GM19395 (cell line): Measurements from ENCODE around the gene TMEM212.

ENCODE experiments used
- ATAC-seq: cut with Tn5 transposase; IDR thresholded peaks from one replicate; pipeline ENCODE4 v1.9.1; 2021; ENCODE audit warnings: mild to moderate bottlenecking, moderate library complexity; ENCODE audit not compliant: unreplicated experiment

The TMEM212 gene

GRCh38 chr3:171842864-171843518, at the start of gene TMEM212:
Gene TMEM212 (plus strand): TSS chr3:171843349. CDS start chr3:171843384, 35 bp downstream.
- no peak for ATAC-seq

GRCh38 chr3:171796625-171797264, 46.4 kb upstream of the TMEM212 start:
- ATAC-seq, result no peak

- ATAC-seq, result peak; percentile 61
These were observed 45.9 kb upstream of the TMEM212 start for GRCh38 chr3:171797265-171797679.

- ATAC-seq, result no peak
These were observed 45.3 kb upstream of the TMEM212 start for GRCh38 chr3:171797873-171798272.

GRCh38 chr3:171799501-171799900, 43.6 kb upstream of the TMEM212 start:
- ATAC-seq, result no peak

GRCh38 chr3:171801738-171802589, 41.2 kb upstream of the TMEM212 start:
- ATAC-seq, result no peak

- no peak for ATAC-seq
These were observed 40.6 kb upstream of the TMEM212 start for GRCh38 chr3:171802590-171802956.

GRCh38 chr3:171803044-171803443, 40.1 kb upstream of the TMEM212 start:
- ATAC-seq, result no peak

- ATAC-seq, result no peak
These were observed 38.3 kb upstream of the TMEM212 start for GRCh38 chr3:171804618-171805389.

GRCh38 chr3:171805687-171806086, 37.5 kb upstream of the TMEM212 start:
- no peak for ATAC-seq

GRCh38 chr3:171806200-171807128, 36.7 kb upstream of the TMEM212 start:
- no peak for ATAC-seq

- ATAC-seq, result no peak
These were observed 35.9 kb upstream of the TMEM212 start for GRCh38 chr3:171807129-171807675.

- ATAC-seq, result no peak
These were observed 35.3 kb upstream of the TMEM212 start for GRCh38 chr3:171807806-171808205.

- ATAC-seq, result peak; percentile 46
These were observed 33.6 kb upstream of the TMEM212 start for GRCh38 chr3:171809611-171809860.

GRCh38 chr3:171809861-171810628, 33.1 kb upstream of the TMEM212 start, which contains the start of gene PLD1:
Gene PLD1 (minus strand): TSS chr3:171810483. CDS start chr3:171738051, 72,432 bp downstream.
- ATAC-seq, result peak; percentile 71

- no peak for ATAC-seq
These were observed 32.4 kb upstream of the TMEM212 start for GRCh38 chr3:171810629-171811294.

- no peak for ATAC-seq
These were observed 31.7 kb upstream of the TMEM212 start for GRCh38 chr3:171811295-171811912.

- no peak for ATAC-seq
These were observed 31.2 kb upstream of the TMEM212 start for GRCh38 chr3:171811913-171812335.
